GM21619 (cell line): ENCODE measurements around the gene TBL1X.

Source experiments
- ATAC-seq: cut with Tn5 transposase; IDR thresholded peaks from one replicate; pipeline ENCODE4 v1.9.1; 2021; ENCODE audit not compliant: unreplicated experiment

Gene TBL1X

DNA sequence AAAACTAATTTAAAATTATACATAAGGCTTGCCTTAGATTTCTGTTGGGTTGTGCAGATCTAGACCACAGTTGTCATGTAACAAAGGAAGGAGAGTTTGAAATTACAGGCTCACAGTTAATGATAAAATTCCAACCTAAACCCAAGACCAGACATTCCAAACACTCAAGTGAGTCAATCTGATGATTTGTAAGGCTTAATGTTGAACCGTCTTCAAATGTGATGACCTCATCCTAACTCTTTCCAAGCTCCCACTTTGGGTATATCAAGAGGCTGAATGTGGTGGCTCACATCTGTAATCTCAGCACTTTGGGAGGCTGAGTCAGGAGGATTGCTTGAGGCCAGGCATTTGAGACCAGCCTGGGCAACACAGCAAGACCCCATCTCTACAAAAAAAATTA, 149.2 kb downstream of the TBL1X start:
- ATAC-seq: no peak

GRCh38 chrX:9619133-9619532, 154.3 kb downstream of the TBL1X start:
- no peak for ATAC-seq

- no peak for ATAC-seq
Measured at GRCh38 chrX:9619581-9619980, 154.7 kb downstream of the TBL1X start.

GRCh38 chrX:9622128-9622527, 157.3 kb downstream of the TBL1X start:
- no peak for ATAC-seq

DNA sequence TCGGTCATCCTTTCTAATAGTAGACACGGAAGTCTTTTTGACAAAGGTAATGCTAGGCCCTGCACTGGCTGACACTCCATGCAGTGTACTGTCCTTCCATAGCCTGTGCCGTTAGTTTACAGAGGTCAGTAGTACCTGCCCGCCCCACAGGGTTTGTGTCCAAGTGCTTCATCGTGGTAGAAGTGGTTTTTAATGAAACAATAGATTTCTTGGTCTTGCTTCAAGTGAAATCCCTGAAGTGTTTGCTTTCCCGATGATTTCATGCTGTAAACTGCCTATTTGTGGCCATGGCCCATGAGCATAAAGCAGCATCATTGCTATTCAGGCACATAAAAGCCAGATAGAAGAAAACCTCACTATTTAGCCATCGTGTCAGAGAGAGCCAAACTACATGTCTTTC, 161.5 kb downstream of the TBL1X start:
- no peak for ATAC-seq

GRCh38 chrX:9627922-9628321, 163.1 kb downstream of the TBL1X start:
- no peak for ATAC-seq

DNA sequence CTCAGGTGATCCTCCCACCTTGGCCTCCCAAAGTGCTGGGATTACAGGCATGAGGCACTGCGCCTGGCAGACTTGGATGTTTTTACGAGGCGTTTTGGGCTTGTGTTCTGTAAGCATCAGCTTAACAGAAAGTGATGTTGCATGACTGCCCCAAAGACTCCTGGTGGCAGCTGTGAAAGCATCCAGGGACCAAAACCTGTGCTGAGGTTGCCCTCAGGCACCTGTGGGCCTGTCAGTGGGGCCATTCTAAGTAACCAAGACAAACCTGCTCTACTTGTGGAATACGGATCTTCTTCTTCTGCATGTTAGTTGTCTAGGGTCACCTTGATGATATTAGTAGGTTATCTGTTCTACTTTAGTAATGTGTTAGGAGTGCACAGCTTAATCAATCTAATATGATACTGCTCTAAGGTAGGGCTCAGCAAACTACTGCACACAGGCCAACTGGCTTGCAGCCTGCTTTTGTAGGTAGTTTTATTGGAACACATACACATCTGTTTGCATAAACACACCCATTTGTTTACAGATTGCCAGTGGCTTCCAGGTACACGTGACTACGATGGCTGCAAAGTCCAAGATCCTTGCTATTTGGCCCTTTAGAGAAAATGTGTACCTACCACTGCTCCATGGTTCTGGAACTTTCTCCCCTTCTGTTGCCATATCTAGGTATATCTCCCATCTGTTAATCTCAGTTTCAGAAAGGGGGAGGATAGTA, 164.1 kb downstream of the TBL1X start:
- no peak for ATAC-seq

DNA sequence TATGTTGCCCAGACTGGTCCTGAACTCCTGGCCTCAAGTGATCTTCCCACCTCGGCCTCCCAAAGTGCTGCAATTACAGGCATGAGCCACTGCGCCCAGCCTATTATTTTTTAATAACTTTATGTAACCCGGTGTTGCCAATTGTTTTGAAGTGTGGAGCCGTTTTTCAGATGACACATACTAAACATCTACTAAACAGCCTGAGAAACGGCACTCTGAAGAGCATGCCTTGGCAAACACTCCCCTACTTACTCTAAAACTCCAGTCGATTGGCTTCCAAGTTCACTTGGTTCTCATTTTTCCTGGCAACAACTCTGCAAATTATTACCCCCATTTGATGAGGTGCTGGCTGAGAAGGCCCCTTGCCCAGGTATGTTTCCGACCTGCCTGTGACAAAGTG, 169.7 kb downstream of the TBL1X start:
- ATAC-seq: no peak

GRCh38 chrX:9635368-9635767, 170.5 kb downstream of the TBL1X start:
- ATAC-seq: no peak

GRCh38 chrX:9635803-9636202, 170.9 kb downstream of the TBL1X start:
- ATAC-seq: no peak

- no peak for ATAC-seq
Measured at GRCh38 chrX:9638871-9639270, 174.0 kb downstream of the TBL1X start.

DNA sequence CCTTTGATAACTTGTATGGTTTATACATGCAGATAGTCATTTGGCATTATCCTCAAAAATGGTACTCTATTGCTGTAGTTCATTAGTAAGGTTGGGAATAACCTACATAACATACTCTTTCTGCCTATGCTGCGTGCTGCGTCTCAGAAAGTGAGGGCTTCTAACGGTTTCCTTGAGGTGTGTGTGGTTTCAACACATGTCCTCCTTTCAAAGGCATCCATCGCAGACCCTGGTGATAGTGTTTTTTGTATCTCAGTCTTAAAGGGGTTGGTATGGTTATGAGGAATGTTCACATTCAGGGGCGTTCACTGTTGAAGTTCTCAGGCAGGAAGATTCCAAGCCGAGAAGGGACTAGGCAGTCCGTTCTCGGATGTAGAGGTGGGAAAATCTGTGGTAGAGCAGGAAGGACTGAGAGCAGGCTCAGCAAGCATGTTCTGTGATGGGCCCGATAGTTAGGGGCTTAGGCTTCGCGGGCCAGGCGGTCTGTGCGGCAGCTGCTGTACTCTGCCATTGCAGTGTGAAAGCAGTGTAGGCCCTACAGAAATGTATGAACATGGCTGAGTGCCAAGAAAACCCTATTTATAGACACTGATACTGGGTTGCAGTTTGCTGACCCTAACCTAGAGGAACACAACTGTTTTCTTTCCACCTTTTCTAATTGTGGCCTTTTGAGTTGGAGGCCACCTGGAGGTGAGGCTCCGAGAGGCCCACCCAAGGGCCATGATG, 177.6 kb downstream of the TBL1X start:
- no peak for ATAC-seq

GRCh38 chrX:9643807-9644206, 178.9 kb downstream of the TBL1X start:
- no peak for ATAC-seq

DNA sequence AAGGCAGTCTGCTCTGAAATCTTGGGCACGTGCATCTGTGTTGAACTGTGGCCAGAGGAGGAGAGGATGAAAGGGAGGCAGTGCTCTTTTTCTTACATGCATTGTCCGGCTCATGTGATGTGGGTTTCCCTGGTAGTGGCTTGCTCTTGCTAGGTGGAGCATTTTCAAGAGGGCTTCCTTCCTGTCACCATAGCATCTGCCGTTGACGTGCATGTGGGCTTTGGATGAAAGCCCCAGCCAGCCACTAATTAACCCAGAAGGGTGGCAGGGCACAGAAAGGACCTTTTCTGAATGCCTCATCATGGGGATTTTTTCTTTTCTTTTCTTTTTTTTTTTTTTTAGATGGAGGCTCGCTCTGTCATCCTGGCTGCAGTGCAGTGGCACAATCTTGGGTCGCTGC, 179.5 kb downstream of the TBL1X start:
- ATAC-seq: peak; percentile 97

DNA sequence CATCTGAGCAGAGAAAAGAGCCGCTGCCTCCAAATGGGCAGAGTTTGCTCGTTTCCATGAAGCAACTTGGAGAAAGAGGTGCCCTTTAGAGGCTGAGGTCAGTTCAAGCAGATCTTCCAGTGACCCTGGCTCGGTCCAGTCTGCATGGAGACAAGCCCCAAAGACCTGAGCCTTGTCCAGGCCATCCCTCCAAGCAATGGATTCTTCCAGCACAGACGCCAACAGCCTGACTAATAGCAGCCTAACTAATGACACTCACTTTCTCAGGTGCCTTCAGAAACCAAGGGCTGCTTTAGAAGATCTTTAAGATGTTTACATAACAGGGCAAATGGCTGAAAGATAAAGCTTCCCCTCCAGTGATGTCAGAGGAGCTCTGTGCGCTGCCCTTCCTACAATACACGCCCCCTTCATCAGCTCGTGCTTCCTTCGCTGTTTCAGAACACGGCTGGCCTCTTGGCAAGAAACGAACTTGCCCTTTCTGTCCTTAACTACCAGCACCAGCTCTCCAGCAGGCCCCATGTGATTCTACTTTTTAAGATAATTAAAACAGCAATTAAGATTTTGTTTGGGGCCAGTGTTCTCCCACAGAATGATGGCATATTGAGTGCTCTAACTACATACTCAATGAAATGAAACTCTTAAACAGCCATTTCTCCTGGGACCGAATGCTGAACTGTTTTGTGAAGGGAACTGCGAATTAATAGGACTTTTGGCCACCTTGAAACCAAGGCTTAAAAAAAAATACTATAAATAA, 181.8 kb downstream of the TBL1X start:
- no peak for ATAC-seq

DNA sequence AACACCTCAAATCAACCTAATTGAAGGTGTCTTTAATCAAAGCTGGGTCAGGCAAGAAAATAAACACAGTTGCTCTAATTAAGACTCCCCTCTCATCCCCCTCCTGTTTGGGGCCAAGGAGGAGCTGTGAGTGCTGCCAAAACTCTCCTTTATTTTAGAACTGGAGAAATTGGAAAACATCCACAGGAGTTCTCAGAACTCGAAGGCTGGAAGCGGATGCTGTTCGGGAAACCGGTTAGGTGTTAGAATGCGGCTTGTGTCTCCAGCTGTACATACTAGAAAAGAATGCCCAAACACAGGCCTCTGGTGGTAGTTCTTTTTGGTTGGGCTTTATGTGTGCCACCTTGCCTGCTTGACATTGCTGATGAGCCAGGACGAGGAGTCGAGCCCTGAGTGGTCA, 182.6 kb downstream of the TBL1X start:
- no peak for ATAC-seq

GRCh38 chrX:9650091-9650490, 185.2 kb downstream of the TBL1X start:
- ATAC-seq: no peak

GRCh38 chrX:9651737-9652136, 186.9 kb downstream of the TBL1X start:
- ATAC-seq: no peak

- ATAC-seq: no peak
Measured at GRCh38 chrX:9654929-9655328, 190.1 kb downstream of the TBL1X start.

DNA sequence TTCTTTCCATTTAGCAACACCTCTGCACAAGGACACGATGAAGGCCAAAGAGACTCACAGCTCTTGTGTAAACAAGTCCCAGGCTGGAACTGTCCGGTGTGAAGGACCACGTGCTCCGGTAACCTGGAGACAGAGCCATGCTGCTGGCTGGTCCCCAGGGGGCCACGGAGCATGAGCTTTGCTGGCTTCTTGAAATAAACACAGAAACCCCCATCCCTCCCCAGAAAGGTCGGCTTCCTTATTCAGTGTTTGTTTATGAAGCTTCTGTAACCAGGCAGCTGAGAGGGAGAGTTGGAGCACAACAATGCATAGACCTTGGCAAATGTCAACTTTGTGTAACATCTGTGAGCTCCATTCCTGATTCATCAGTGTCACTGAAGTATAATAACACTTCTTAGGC, 191.4 kb downstream of the TBL1X start:
- no peak for ATAC-seq

DNA sequence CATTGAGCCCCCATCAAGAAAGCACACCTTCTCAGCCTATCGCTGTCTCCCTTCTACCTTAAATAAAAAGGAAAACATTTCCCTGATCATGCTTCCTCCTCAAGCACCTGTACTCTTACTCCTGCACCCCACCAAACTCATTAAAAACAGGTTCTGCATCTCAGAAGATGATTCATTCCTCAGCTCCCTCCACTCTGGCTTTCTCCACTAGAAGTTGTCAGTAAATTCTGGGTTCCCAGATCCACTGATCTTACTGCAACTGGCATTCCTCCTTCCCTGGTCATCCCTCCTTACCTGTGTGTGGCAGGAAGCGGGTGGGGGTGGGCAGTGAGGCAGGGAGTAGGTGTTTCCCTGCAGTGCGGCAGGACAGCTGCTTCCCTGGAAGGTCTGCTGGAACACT, 192.0 kb downstream of the TBL1X start:
- no peak for ATAC-seq
